ENCODE results near the gene CCDC178.
A peak's percentile ranks its signal among the peaks of the same experiment; 100 is the strongest.
"Not testable (repeated sequence)": the region's sequence is repeated elsewhere in the genome, so short reads cannot be mapped to it uniquely, and the experiment has no call there.

CCDC178 gene, protein sequence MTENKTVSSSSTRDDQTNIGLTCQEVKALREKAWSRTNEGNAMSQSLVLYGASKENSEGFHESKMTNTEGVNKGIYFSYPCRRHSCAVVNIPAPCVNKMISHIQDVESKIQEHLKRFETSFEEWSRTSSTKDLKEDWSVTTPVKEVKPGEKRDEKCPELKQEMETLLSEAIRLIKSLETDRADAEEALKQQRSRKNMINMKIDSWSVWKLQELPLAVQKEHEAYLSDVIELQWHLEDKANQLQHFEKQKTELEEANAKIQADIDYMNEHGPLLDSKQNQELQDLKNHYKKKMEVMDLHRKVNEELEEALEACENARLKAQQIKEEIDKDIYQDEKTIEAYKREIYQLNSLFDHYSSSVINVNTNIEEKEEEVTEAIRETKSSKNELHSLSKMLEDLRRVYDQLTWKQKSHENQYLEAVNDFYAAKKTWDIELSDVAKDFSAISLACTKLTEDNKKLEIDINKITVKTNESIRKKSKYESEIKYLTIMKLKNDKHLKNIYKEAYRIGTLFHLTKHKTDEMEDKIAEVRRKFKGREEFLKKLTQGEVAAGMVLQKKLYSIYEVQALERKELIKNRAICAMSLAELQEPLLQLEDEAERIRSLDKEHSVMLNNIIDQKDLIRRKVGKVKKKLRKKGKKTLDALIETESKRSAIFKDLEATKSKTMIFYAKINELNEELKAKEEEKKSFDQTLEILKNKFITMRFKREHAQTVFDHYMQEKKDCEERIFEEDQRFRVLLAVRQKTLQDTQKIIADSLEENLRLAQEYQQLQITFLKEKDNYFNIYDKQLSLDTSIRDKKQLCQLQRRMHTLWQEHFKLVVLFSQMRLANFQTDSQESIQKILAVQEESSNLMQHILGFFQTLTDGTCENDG

DNA sequence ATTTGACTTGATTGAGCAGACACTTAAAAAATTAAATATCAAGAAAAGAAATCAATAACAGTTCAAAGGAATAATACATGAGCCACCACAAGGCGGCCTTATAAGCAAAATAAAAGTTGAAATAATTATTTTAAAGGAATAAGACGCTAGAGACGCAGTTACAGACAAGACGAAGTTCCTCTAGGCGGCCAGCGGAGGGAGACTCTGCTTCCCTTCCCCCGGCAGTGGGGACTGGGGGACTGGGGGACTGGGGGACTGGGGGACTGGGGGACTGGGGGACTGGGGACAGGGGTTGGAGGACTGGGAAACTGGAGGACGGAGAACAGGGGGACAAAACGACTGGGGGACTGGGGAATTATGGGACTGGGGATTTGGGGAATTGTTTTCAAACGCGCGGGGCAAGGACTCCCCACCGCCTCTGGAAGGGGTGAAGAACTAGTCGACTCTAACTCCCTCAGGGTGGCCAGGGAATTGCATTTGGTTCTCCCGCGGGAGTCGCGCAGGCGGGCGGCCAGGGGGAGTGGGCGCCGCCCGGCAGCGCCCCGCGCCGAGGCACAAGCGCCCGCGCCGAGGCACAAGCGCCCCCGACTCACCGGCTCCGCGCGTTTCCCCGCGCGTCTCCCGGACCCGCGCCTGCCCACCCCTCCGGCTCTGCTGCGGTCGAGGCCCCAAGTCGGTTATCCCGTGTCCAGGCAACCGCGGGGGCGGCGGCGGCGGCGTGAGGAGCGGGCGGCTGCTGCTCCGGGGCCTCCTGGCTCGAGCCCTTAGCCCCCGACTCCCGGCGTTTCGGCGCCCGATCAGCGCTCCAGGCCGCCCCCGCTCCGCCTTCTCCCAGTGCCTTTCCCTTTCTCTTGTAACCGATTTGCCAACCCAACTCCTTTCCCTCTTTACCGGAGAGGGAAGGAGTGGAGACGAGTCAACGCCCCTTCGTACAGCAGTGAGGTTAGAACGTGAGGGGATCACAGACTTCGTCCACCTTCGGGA is at the start of gene CCDC178:
CCDC178 (minus strand) TSS at position 662 of the 984 bp plus-strand sequence. CDS start 28,633 bp downstream, outside the sequence.
- peak; percentile 8 for DNase-seq (ENCODE audit: low spot score)

DNA sequence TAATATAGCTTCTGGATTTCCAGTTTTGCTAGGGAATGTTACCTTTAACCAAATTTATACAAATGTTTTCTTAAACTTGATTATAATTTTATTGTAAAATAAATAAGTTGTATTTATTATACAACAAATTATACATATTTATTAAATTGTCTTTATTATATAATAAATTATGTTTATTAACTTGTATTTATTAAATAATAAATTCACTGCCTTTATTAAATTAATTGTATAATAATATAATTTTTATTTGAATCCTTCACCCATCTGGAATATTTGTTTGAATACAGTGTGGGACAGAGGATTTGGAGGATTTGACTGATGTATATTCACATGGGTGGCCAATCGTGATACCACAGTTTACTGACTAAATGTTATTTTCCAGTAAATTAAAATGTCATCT is 43.4 kb upstream of the CCDC178 start:
- DNase-seq (ENCODE audit: low spot score), result no peak

DNA sequence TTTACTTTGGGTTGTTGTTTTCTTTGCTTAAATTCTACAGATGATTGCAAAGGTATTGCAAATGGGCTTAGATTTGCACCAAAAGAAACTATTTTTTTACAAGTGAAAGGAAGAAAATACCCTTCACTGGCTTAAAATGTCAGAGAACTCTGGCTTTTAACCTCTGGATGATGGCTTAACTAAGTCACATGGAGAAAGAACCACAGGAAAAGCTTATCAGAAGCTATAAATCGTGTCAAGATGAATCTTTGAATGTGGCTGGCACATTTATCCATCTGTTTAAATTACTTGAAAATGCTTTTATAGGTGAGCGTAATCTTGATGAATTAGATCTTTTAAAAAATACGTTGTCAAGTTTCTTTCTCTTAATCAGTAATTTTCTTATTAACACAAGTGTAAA is 32.0 kb upstream of the CCDC178 start:
- no peak for DNase-seq (ENCODE audit: low spot score)

DNA sequence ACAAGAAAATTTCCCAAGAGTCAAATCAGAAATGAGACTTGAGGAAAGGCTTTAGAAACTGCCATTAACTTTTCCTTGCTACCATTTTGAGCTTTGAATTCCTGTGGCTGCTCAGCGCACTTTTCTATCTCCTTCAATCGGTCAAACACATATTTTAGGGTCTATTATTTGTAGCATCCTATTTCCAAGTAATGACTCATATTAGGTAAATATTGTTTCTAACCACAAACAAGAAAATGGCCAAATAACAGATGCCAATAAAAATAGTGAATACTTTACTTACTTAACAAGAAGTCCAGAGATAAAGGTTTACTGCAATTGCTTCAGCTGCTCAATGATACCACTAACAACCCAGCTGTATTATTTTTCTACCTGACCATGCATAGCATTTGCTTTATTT is 29.7 kb upstream of the CCDC178 start:
- no peak for DNase-seq (ENCODE audit: low spot score)

DNA sequence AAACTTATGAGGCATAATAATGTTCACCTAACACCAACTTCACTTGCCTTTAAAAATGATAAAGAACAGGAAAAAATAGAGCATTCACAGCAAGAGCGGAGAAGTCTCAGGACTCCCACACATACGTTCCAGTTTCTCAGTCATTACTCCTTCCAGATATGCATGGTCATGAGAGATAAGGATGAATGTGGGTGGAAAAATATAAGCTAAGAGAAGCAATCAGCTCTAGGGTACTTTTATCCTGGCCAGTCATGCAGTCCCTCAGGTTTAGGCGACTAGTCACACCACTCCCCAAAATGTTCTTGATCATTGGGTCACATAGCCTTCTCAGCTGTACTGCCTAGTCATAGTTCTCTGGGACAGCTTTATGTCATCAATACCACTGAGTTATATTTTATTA is 29.2 kb upstream of the CCDC178 start:
- DNase-seq (ENCODE audit: low spot score), result no peak

DNA sequence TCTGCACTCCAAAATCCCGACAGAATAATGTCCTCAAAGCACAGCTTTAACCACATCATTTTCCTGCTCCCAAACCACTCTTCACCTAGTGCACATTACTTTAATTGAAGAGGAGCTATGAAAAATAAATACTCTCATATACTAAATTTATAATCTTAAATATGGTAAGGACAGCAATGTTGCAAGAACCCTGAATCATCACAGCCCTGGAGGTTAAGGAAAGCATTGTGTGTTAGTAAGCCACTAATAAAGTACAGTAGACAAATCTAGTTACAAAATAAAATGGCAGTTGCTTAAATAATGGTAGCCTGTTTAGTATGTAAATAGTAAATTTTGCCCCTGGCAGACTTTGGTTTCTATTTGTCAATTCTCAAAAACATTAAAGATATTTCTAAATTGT is 27.0 kb upstream of the CCDC178 start:
- DNase-seq (ENCODE audit: low spot score), result no peak

DNA sequence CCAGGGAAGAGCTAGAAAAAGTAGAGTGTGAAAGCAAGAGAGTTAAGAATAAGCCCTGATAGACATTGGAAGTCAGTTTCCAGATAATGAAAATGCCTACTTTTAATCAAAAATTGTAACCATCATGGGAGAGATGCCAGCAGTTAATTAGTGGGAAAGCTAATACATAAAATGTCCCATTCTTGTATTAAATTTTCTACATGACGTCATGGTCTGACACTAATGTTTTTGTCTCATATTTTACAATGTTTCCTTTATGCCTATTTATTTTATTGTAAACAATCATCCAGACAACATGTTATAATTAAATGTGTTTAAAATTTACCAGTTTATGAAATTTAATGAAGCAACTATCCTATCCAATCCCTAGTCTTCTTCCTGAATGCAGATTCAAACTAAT is 26.3 kb upstream of the CCDC178 start:
- DNase-seq (ENCODE audit: low spot score), result no peak

DNA sequence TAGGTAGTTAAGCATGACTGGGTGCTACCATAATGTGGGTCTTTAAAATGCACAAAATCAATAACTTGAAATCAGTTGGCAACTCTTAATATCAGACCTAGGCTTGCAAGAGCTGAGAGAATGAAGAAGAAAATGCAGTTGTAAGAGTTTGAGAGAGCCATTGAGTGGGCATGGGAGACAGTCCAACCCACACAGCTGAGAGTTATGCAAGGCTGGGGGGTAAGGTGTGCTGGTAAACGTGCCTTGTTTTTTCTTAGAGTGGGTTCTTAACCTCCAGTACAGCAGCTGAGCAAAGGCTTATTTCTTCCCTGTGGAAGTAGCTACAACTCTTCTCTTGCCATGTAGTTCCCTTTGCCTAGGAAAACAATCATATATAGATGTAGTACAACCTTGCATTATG is 20.2 kb upstream of the CCDC178 start:
- DNase-seq (ENCODE audit: low spot score), result no peak

DNA sequence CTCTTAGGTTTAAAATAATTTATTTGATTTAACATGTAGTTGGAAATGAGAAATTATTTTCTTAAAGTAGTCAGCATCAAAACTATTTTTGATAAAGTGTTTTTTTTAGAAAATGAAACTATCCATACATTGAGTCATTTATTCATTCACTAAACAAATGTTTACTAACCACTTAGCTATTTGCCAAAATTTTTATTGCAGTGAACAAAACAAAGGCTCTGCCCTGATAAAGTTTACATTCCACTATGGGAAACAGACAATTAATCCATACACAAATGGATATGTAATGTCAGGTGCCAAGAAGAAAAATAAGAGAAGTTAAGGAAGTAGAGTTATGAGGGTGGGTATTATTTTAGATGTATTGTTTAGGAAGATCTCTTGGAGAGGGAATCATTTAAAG is 19.1 kb upstream of the CCDC178 start:
- DNase-seq (ENCODE audit: low spot score), result no peak

DNA sequence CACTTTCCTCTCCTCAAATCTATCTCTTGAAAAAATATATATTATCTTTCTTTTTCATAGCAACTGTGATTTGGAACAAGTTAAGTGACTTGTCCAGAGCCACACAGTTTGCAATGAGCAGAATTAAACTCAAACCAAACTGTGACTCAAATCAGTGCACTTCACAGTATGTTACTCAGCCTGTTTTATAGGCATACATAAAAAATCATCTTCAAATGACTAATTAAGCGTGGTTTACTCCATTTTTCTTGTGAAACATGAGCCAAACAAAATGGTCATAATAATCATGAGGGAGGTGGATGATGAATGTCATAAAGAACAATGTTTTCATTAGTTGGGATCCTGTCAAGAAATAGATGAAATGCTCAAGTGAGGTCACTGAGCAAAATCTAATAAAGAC is 6.1 kb upstream of the CCDC178 start:
- DNase-seq (ENCODE audit: low spot score), result no peak

DNA sequence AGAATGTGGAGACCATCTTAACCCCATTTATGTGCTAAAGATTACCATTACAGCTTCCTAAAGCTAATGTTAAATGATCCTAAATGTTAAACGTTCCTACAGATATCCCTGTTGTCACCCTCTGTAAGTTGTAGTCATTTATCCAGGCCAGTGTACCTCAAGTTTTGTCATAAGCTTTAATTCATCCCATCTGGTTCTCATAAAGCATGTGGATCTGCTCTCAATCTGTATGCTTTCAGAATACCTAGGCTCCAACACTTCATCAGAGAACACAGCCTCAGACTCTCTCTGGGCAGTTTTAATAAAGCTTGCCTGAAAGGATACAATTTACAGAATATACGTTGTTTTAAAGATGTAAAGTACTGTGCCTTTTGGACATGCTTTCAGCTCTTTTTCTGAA is 4.2 kb upstream of the CCDC178 start:
- DNase-seq (ENCODE audit: low spot score), result no peak

DNA sequence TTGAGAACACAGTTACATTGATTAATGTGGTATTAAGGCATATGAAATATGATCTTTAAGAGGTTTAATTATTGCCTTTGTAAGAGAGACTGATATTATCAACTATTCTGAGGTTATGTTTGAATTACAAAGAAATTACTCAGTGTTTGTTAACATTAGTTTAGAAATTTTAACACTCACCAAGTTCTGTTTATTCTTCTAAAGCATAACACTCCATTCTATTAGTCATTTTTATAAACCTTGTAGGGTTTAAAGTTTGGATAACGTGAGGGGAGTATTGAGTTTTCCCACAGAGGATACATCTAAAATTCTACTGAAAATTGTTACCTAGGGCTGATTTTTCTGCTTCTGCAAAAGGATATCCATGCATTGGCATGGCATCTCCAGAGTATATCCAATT is 7.7 kb downstream of the CCDC178 start:
- no peak for DNase-seq (ENCODE audit: low spot score)

DNA sequence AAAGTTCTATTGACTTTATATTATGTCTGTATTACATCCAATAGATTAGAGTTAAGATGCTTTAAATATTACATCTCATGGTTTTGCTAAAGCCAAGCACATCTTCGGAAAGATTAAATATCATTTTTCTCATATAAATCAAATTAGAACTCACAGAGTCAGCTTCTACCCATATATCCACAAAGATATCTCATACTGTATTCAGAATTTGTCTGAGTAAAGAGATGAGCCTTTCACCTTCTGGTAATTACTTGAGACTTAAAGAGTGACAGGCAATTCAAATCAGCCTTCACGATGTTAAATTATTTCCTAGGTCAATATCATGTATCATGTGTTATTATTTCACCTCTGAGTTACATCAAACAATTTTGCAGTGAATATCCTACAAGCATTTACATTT is 13.0 kb downstream of the CCDC178 start:
- DNase-seq (ENCODE audit: low spot score), result no peak

DNA sequence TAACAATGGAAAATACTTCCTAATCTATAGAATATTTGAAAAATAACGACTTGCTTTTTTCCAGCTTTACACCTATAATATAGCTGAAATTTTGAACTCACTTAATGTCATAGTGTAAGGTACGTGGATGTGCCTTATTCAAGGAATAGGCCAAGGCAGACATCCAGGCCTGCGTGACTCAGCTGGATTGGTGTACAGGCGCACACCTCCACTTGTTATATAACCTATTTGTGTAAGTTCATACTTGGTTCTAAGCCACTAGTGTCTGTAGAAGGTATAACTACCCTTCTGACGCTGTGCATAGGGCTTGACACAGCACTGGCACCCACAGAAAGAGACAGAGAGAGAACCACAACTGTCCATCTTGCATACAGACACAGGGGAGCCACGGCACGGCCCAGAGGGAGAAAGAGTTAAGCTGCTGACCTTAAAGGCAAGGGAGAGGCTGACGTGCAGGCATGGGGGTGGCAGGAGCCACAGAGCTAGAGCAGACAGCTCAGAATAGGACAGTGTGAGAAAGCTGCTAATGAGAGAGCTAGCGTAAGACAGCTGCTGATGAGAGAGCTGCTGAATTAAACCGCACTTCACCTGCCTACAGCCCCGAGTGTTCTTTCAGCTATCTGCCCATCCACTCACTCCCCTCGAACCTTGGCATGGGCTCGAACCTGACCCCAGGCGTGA is 16.1 kb downstream of the CCDC178 start:
- no peak for DNase-seq (ENCODE audit: low spot score)

DNA sequence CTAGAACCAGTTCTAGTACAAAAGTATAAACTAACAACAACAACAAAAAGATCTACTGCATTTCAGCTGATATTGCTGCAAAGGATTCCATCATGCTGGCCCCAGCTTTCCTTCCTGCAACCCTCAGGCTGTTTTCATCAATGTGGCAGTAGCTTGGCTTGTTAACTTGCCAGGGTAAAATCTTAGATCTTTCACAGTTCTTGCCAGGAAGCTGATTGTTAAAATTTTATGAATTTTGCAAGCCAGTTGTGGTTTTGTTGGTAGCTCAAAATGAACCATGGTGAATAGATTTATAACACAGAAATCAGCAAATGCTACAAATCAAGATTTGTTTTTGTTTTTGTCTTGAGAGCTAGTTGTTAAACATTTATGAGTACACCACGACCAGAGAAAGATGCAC is 19.3 kb downstream of the CCDC178 start:
- no peak for DNase-seq (ENCODE audit: low spot score)

DNA sequence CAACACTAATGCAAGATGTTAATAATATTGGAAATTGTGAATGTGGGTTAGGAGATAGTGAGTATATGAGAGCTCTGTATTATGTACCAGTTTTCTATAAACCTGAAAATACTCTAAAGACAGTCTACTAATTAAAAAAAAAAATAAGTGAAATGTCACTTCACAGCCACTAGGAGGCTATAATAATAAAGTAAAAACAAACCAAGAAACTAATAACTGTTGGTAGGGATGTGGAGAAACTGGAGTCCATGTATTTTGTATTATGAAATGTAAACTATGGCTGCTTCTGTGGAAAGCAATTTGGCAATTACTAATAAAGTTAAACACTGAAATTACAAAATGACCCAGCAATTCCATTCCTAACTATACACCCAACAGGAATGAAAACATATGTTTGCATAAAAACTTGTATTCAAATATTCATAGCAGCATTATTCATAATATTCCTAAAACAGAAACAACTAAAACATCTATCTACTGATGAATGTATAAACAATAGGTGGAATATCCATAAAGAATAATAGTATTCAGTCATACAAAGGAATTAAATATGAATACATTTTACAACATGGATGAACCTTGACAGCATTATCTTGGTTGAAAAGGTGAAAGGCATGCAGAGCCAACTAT is 36.2 kb downstream of the CCDC178 start:
- DNase-seq (ENCODE audit: low spot score), result no peak

DNA sequence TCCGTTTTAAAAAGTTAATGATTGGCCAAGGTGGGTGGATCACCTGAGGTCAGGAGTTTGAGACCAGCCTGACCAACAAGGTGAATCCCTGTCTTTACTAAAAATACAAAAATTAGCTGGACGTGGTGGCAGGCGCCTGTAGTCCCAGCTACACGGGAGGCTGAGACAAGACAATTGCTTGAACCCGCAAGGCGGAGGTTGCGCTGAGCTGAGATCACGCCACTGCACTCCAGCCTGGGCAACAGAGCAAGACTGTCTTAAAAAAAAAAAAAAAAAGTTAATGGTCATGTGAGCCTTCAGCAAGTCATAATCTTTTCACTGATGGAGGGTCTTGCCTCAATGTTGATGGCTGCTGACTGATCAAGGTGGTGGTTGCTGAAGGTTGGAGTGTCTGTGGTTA is 41.6 kb downstream of the CCDC178 start:
- DNase-seq (ENCODE audit: low spot score), result not testable (repeated sequence)

DNA sequence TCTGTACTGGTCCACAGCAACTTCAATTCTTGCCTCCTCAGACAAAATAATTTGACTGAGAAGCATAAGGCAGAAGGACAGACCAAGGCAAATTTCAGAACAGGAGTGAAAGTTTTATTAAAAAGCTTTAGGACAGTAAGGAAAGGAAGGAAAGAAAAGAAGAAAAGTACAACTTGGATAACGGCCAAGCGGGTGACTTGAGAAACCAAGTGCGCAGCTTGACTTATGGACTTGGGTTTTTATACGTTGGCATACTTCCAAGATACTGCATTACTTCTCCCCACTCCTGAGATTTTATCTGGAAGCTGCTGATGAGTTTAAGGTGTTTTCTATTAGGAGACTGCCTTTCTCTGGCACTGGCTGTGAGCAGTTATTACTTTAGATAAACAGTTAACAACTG is 64.7 kb downstream of the CCDC178 start:
- DNase-seq (ENCODE audit: low spot score), result no peak

DNA sequence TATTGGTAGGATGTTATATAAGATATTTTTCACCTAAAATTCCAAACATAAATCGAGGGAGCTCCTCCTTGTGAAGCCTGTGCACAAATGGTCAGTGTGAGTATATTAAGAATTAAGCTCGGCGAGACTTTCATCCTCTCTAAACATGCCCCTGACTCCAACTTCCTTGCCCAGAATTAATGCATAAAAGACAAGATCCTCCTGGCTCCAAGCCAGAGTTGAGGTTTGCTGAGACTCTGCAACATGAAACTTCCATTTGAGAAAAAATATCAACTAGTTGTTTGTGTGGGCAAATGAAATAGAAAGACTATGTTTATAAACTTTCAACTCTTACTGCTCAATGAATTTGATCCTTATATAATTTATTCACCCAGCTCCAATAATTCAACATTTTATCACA is 68.1 kb downstream of the CCDC178 start:
- no peak for DNase-seq (ENCODE audit: low spot score)

DNA sequence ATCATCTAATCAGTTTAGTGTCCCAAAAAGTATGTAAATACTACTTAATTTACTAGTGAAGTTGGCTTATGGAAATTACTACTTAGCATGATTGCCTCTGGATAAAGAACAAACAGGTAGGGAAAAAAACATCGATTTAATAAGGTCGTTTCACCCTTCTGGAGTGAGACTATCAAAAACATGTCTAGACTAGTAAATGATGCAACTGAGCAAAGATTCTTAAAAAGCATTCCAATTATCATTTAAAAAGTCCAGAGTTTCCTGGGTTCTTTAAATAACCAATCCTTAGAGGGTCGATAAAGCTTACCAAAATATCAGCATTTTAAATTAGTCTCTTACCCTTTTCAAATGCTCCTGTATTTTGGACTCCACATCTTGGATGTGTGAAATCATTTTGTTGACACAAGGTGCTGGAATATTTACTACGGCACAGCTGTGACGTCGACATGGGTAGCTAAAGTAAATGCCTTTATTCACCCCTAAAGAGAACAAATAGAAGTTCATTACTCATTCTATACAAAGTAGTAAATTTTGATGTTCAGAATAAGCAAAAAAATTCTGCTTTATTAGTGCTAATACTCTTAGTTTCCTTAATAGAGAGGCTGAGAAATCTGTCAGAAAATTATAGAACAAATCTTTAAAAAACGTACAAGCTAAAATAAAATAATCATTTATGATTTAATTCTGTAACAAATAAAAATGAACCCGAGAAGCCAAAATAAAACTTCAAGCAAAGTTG is 70.6 kb downstream of the CCDC178 start:
- DNase-seq (ENCODE audit: low spot score), result no peak

Data from HuH-7.5 (cell line).